GM18508 (cell line): ENCODE measurements around the gene ADM2.

Experiments used
- ATAC-seq: cut with Tn5 transposase; IDR thresholded peaks from one replicate; pipeline ENCODE4 v1.9.1; 2021; ENCODE audit warnings: moderate number of reproducible peaks; ENCODE audit not compliant: insufficient read depth, unreplicated experiment

The ADM2 gene

GRCh38 chr22:50522806-50523438 is 41.6 kb downstream of the ADM2 start:
- ATAC-seq = no peak

- ATAC-seq = no peak
Observed at GRCh38 chr22:50523458-50523805, 42.1 kb downstream of the ADM2 start.

GRCh38 chr22:50523806-50524675 is 42.7 kb downstream of the ADM2 start:
- no peak for ATAC-seq

GRCh38 chr22:50524676-50525103 is 43.3 kb downstream of the ADM2 start:
- no peak for ATAC-seq

- ATAC-seq = no peak
Observed at GRCh38 chr22:50525104-50525857, 43.9 kb downstream of the ADM2 start, which contains the start of gene SCO2. Gene SCO2, minus strand, starts transcription at chr22:50525598. Its CDS starts 1,187 bp downstream, at chr22:50524411.

GRCh38 chr22:50525858-50526107 is 44.4 kb downstream of the ADM2 start:
- ATAC-seq = no peak

- no peak for ATAC-seq
Observed at GRCh38 chr22:50526108-50526833, 44.9 kb downstream of the ADM2 start.

GRCh38 chr22:50526834-50527801 is 45.8 kb downstream of the ADM2 start:
- ATAC-seq = no peak

- ATAC-seq = no peak
Observed at GRCh38 chr22:50527921-50528681, 46.8 kb downstream of the ADM2 start.

GRCh38 chr22:50528682-50529415 is 47.5 kb downstream of the ADM2 start:
- ATAC-seq = no peak

GRCh38 chr22:50529416-50529896 is 48.1 kb downstream of the ADM2 start:
- no peak for ATAC-seq

GRCh38 chr22:50529897-50530579 is 48.7 kb downstream of the ADM2 start, which contains the start of gene TYMP:
Gene TYMP, minus strand, starts transcription at chr22:50530012. Its CDS starts 303 bp downstream, at chr22:50529709.
- no peak for ATAC-seq

GRCh38 chr22:50530580-50530876 is 49.2 kb downstream of the ADM2 start:
- no peak for ATAC-seq

- no peak for ATAC-seq
Observed at GRCh38 chr22:50530877-50531545, 49.7 kb downstream of the ADM2 start.

- no peak for ATAC-seq
Observed at GRCh38 chr22:50531546-50531961, 50.2 kb downstream of the ADM2 start.

GRCh38 chr22:50531962-50532674 is 50.8 kb downstream of the ADM2 start:
- ATAC-seq = no peak
